RWPE1 (cell line): ENCODE data around the gene VWA5B2.

Source experiments
- CTCF ChIA-PET: fragments of 350-600 bp; sonication (Branson Sonifier 250); formaldehyde crosslinking; extraction: SDS; loops from one replicate; lab custom pipeline; 2021; lab: Yijun Ruan, JAX
- POLR2A ChIA-PET: fragments of 400-600 bp; formaldehyde crosslinking; extraction: SDS; loops from one replicate; lab custom pipeline; 2020; ENCODE audit warnings: antibody characterized with exemption; ENCODE audit not compliant: low non-redundant PET; lab: Yijun Ruan, JAX
- DNase-seq: peaks from one replicate; pipeline ENCODE4 v3.0.0; 2012; ENCODE audit warnings: low spot score
- H3K27ac ChIP-seq: fragments of 450-650 bp; 2 replicates; pipeline ENCODE4 v1.5.1; 2017
- TF ChIP-seq, protein P1 (sequence below): fragments of 450-650 bp; conservative IDR thresholded peaks from 2 replicates; pipeline ENCODE4 v1.5.1; 2017; ENCODE audit warnings: low read depth, mild to moderate bottlenecking

VWA5B2 gene

DNA sequence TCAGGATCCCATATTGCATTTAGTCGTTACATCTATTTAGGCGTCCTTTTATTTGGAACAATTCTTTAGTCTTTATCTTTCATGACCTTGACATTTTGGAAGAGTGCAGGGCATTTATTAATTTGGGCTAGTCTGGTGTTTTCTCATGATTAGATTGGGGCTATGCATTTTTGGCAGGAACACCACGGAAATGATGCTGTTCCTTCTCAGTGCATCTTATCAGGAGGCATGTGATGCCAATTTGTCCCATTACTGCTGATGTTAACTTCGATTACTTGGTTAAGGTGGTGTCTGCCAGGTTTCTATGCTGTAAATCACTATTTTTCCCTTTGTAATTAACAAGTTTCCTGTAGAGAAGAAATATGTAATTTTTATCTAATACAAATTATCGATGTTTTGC, 18.1 kb upstream of the VWA5B2 start:
- no peak for DNase-seq
- ChIA-PET POLR2A (no interaction called here), CTCF (interaction anchor here (1.0 to 1.1 kb wide), 2 partner anchors 16 to 327 kb away, joined by 3 to 6 read pairs; no protein-coding TSS in a partner anchor)
- no peak overlapping the region for H3K27ac ChIP-seq
- TF ChIP-seq, protein P1, sequence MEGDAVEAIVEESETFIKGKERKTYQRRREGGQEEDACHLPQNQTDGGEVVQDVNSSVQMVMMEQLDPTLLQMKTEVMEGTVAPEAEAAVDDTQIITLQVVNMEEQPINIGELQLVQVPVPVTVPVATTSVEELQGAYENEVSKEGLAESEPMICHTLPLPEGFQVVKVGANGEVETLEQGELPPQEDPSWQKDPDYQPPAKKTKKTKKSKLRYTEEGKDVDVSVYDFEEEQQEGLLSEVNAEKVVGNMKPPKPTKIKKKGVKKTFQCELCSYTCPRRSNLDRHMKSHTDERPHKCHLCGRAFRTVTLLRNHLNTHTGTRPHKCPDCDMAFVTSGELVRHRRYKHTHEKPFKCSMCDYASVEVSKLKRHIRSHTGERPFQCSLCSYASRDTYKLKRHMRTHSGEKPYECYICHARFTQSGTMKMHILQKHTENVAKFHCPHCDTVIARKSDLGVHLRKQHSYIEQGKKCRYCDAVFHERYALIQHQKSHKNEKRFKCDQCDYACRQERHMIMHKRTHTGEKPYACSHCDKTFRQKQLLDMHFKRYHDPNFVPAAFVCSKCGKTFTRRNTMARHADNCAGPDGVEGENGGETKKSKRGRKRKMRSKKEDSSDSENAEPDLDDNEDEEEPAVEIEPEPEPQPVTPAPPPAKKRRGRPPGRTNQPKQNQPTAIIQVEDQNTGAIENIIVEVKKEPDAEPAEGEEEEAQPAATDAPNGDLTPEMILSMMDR = no peak

DNA sequence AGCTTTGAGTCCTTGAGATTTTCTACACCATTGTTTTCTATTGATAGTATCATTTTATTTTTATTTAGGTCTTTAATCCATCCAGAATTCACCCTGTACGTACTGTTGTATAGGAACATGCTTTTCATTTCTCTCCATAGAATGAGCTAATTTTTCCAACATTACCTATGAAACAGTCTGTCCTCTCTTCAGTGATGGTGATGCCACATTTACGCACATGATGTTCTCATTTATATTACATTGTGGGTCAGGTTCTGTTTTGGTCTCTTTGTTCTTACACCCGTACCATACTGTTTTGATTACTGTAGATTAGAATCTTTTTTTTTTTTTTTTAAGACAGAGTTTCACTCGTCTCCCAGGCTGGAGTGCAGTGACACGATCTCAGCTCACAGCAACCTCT, 17.7 kb upstream of the VWA5B2 start:
- TF ChIP-seq, protein P1 = no peak
- ChIA-PET POLR2A (no interaction called here), CTCF (interaction anchor here (1.0 kb wide), 1 partner anchor 328 kb away, joined by 3 read pairs; no protein-coding TSS in a partner anchor)

DNA sequence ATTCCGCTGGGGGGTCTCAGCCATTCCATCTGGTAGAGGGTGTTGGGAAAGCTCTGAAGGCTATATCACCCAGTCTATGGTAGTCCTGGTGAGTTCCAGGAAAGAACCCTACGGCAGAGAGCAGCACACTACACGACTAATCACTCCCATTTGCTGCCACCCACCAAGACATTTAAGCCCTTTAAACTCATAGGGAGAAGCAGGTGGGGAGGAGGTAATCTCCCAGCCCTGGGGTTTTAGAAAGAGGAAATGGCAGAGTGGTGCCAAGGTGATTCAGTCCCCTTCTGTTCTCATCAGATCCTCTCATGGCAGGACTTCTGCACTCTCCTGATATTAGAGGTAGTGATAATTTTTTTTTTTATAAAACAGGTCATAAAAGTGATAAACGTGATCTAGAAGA, 10.6 kb upstream of the VWA5B2 start:
- CTCF ChIA-PET = no interaction called here
- DNase-seq = no peak

More for the DNA sequence above, 17.7 kb upstream of the VWA5B2 start:
- DNase-seq = no peak
- H3K27ac ChIP-seq = no peak overlapping the region

DNA sequence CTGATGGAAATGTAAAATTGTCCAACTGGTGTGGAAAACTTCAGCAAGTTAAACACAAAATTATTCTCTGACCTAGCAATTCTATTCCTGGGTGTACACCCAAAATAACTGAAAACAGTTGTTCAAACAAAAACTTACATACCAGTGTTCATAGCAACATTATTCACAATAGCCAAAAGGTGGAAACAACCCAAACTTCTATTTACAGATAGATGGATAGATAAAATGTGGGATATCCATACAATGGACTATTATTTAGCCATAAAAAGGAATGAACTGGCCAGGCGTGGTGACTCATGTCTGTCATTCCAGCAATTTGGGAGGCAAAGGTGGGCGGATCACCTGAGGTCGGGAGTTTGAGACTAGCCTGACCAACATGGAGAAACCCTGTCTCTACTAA, 6.9 kb upstream of the VWA5B2 start:
- CTCF ChIA-PET = no interaction called here
- no peak overlapping the region for H3K27ac ChIP-seq
- DNase-seq = no peak
- POLR2A ChIA-PET = no interaction called here
- TF ChIP-seq, protein P1 = no peak

More for the DNA sequence above, 10.6 kb upstream of the VWA5B2 start:
- TF ChIP-seq, protein P1 = no peak
- POLR2A ChIA-PET = no interaction called here
- no peak overlapping the region for H3K27ac ChIP-seq

DNA sequence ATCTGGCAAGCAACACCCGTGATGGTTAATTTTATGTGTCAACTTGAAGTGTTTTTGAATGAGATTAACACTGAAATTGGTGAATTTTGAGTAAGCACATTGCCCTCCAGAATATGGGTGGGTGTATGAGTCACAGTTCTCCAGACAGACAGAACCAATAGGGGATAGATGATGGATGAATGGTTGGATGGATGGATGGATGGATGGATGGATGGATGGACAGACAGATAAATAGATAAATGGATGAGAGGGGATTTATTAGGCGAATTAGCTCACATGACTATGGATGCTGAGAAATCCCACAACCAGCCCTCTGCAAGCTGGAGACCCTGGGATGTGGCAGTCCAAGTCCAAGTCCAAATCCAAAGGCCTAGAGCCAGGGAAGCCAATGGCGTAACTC, 5.4 kb upstream of the VWA5B2 start:
- ChIA-PET POLR2A (no interaction called here), CTCF (no interaction called here)

DNA sequence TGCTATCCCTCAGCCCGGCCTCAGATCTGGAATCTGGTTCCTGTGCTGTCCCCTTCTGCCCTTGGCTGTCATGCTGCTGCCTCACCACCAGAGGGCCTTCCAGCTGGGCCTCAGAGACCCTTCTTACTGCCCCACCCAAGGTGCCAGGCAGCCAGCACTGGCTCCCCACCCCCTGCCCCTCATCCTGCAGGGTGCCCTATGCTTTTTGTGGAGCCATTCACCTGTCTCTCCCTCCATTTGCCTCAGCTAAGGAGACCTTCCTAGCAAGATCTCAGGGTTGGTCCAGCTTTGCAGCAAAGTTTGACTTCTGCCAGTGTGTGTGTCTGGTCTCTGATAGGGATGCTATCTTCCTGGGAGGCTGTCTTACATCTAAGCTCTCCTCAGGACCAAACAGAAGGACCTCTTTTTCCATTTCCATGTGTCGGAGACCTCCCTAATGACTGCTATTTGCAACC, 1.9 kb upstream of the VWA5B2 start:
- no peak for DNase-seq
- no peak overlapping the region for H3K27ac ChIP-seq
- POLR2A ChIA-PET = no interaction called here
- TF ChIP-seq, protein P1 = peak; percentile 72
- CTCF ChIA-PET = interaction anchor here (0.5 to 4.6 kb wide), 22 partner anchors 10 to 1142 kb away, joined by 3 to 32 read pairs (median 4); partner anchors contain the start of genes ABCF3, EEF1AKMT4 and EPHB3

More for the DNA sequence above, 5.4 kb upstream of the VWA5B2 start:
- TF ChIP-seq, protein P1 = no peak
- DNase-seq = no peak
- no peak overlapping the region for H3K27ac ChIP-seq
